ENCODE results near the gene MDM2.
"Not testable (repeated sequence)": the region's sequence is repeated elsewhere in the genome, so short reads cannot be mapped to it uniquely, and the experiment has no call there.

MDM2 gene

GRCh38 chr12:68794653-68795251 is 13.2 kb upstream of the MDM2 start:
- Histone ChIP-seq H3K36me3 (ENCODE audit: insufficient read depth, low read length) (no peaks in the 10 kb centered on the region), H3K9me3 (ENCODE audit: low read depth, low read length) (no peaks in the 10 kb centered on the region), H3K27ac (no peak overlapping the region), H3K9ac (ENCODE audit: insufficient read length) (no peak overlapping the region), H3K4me3 (no peak overlapping the region)
- no peak for DNase-seq (ENCODE audit: low read depth, low spot score)
- TF ChIP-seq EZH2 (IDR thresholded peaks at IDR 0.05) (no peak), FOXP2 (optimal IDR thresholded peaks at IDR 0.05; ENCODE audit: control extremely low read depth, extremely low read length, insufficient read depth) (no peak), POLR2AphosphoS5 (IDR thresholded peaks at IDR 0.05; ENCODE audit: borderline replicate concordance, low read depth, low read length) (no peak)

GRCh38 chr12:68796399-68796798 is 11.6 kb upstream of the MDM2 start:
- no peak overlapping the region for H3K9ac ChIP-seq (ENCODE audit: insufficient read length)
- no peaks in the 10 kb centered on the region for H3K9me3 ChIP-seq (ENCODE audit: low read depth, low read length)
- no peak overlapping the region for H3K4me3 ChIP-seq
- no peaks in the 10 kb centered on the region for H3K36me3 ChIP-seq (ENCODE audit: insufficient read depth, low read length)
- TF ChIP-seq FOXP2 (optimal IDR thresholded peaks at IDR 0.05; ENCODE audit: control extremely low read depth, extremely low read length, insufficient read depth) (no peak), EZH2 (IDR thresholded peaks at IDR 0.05) (no peak), POLR2AphosphoS5 (IDR thresholded peaks at IDR 0.05; ENCODE audit: borderline replicate concordance, low read depth, low read length) (no peak)
- DNase-seq (ENCODE audit: low read depth, low spot score): no peak
- no peak overlapping the region for H3K27ac ChIP-seq

DNA sequence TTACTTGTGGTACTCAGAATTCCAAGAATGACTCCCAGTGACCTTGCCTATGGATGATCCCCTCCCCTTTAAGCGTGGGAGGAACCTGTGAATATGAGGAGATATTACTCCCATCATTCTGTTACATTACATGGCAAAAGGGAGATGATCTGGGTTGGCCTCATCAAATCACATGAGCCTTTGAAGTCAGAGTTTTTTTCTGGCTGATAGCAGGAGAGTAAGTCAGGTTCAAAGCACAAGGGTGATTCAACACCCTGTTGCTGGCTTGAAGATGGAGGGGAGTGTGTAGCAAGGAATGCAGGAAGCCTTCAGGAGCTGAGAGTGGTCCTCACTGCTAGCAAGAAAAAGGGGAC is 9.1 kb upstream of the MDM2 start:
- no peak for DNase-seq (ENCODE audit: low read depth, low spot score)
- no peaks in the 10 kb centered on the region for H3K36me3 ChIP-seq (ENCODE audit: insufficient read depth, low read length)
- no peak overlapping the region for H3K9ac ChIP-seq (ENCODE audit: insufficient read length)
- H3K27ac ChIP-seq: no peak overlapping the region
- no peak overlapping the region for H3K4me3 ChIP-seq
- H3K9me3 ChIP-seq (ENCODE audit: low read depth, low read length): no peaks in the 10 kb centered on the region
- TF ChIP-seq EZH2 (IDR thresholded peaks at IDR 0.05) (no peak), POLR2AphosphoS5 (IDR thresholded peaks at IDR 0.05; ENCODE audit: borderline replicate concordance, low read depth, low read length) (no peak), FOXP2 (optimal IDR thresholded peaks at IDR 0.05; ENCODE audit: control extremely low read depth, extremely low read length, insufficient read depth) (no peak)

- Histone ChIP-seq H3K9ac (ENCODE audit: insufficient read length) (no peak overlapping the region), H3K36me3 (ENCODE audit: insufficient read depth, low read length) (no peaks in the 10 kb centered on the region), H3K9me3 (ENCODE audit: low read depth, low read length) (no peaks in the 10 kb centered on the region), H3K27ac (no peak overlapping the region), H3K4me3 (no peak overlapping the region)
- TF ChIP-seq POLR2AphosphoS5 (IDR thresholded peaks at IDR 0.05; ENCODE audit: borderline replicate concordance, low read depth, low read length): no peak
- no peak for TF ChIP-seq EZH2 (IDR thresholded peaks at IDR 0.05)
- no peak for TF ChIP-seq FOXP2 (optimal IDR thresholded peaks at IDR 0.05; ENCODE audit: control extremely low read depth, extremely low read length, insufficient read depth)
- no peak for DNase-seq (ENCODE audit: low read depth, low spot score)
Measured at GRCh38 chr12:68800294-68800693, 7.7 kb upstream of the MDM2 start.

GRCh38 chr12:68801124-68801523 is 6.9 kb upstream of the MDM2 start:
- H3K27ac ChIP-seq; DNase-seq (ENCODE audit: low read depth, low spot score); H3K9ac ChIP-seq (ENCODE audit: insufficient read length); H3K4me3 ChIP-seq; H3K36me3 ChIP-seq (ENCODE audit: insufficient read depth, low read length); H3K9me3 ChIP-seq (ENCODE audit: low read depth, low read length): not testable (repeated sequence)

DNA sequence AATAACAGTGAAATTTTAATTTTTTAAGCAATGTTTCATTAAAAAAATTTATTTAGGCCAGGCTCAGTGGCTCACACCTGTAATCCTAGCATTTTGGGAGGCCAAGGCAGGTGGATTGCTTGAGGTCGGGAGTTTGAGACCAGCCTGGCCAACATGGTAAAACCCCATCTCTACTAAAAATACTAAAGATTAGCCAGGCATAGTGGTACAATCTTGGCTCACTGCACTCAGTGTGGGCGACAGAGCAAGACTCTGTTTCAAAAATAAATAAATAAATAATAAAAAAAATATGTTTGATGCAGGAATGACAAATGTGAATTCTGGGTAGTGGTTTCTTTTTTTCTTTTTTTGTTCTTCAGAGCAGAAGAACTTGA is 5.6 kb upstream of the MDM2 start:
- DNase-seq (ENCODE audit: low read depth, low spot score); H3K27ac ChIP-seq; H3K9ac ChIP-seq (ENCODE audit: insufficient read length): not testable (repeated sequence)

GRCh38 chr12:68802911-68803651 is 4.9 kb upstream of the MDM2 start:
- H3K9me3 ChIP-seq (ENCODE audit: low read depth, low read length); H3K4me3 ChIP-seq; H3K9ac ChIP-seq (ENCODE audit: insufficient read length); H3K27ac ChIP-seq; DNase-seq (ENCODE audit: low read depth, low spot score); H3K36me3 ChIP-seq (ENCODE audit: insufficient read depth, low read length): not testable (repeated sequence)

More for the DNA sequence above, 5.6 kb upstream of the MDM2 start:
- H3K9me3 ChIP-seq (ENCODE audit: low read depth, low read length); H3K36me3 ChIP-seq (ENCODE audit: insufficient read depth, low read length); H3K4me3 ChIP-seq: not testable (repeated sequence)

GRCh38 chr12:68803948-68804656 is 3.9 kb upstream of the MDM2 start:
- H3K9ac ChIP-seq (ENCODE audit: insufficient read length): no peak overlapping the region
- H3K9me3 ChIP-seq (ENCODE audit: low read depth, low read length): no peaks in the 10 kb centered on the region
- H3K27ac ChIP-seq: no peak overlapping the region
- no peak for DNase-seq (ENCODE audit: low read depth, low spot score)
- TF ChIP-seq POLR2AphosphoS5 (IDR thresholded peaks at IDR 0.05; ENCODE audit: borderline replicate concordance, low read depth, low read length): no peak
- TF ChIP-seq FOXP2 (optimal IDR thresholded peaks at IDR 0.05; ENCODE audit: control extremely low read depth, extremely low read length, insufficient read depth): no peak
- TF ChIP-seq EZH2 (IDR thresholded peaks at IDR 0.05): no peak
- H3K36me3 ChIP-seq (ENCODE audit: insufficient read depth, low read length): 0 out of 2 replicates have a peak, but pooled peaks cover under 1% of the 10 kb centered on the region
- no peak overlapping the region for H3K4me3 ChIP-seq
